NCI-H1417 treated with DMSO at 0.1 percent for 48 hours (cell line): ENCODE measurements around the gene TEKT4.
"Not testable (repeated sequence)": the region's sequence is repeated elsewhere in the genome, so short reads cannot be mapped to it uniquely, and the experiment has no call there.

Source experiments
- DNase-seq: peaks from one replicate; lab custom pipeline; 2025; lab: John Stamatoyannopoulos, UW

The TEKT4 gene

GRCh38 chr2:94871226-94872087 is at the start of gene TEKT4:
Gene TEKT4, plus strand, starts transcription at chr2:94871430. Its CDS starts 150 bp downstream, at chr2:94871580.
- no peak for DNase-seq

GRCh38 chr2:94839224-94839623 is 32.0 kb upstream of the TEKT4 start:
- DNase-seq: not testable (repeated sequence)

GRCh38 chr2:94856856-94857255 is 14.4 kb upstream of the TEKT4 start:
- DNase-seq: not testable (repeated sequence)

GRCh38 chr2:94857367-94858162 is 13.7 kb upstream of the TEKT4 start:
- DNase-seq: not testable (repeated sequence)

- not testable (repeated sequence) for DNase-seq
Measured at GRCh38 chr2:94858163-94858888, 12.9 kb upstream of the TEKT4 start.

GRCh38 chr2:94861308-94862152 is 9.7 kb upstream of the TEKT4 start:
- no peak for DNase-seq

- not testable (repeated sequence) for DNase-seq
Measured at GRCh38 chr2:94862903-94863302, 8.3 kb upstream of the TEKT4 start.

GRCh38 chr2:94869131-94869530 is 2.1 kb upstream of the TEKT4 start:
- DNase-seq: no peak

GRCh38 chr2:94869552-94870439 is 1.4 kb upstream of the TEKT4 start:
- DNase-seq: no peak

GRCh38 chr2:94870440-94871225 is 597 bp upstream of the TEKT4 start:
- no peak for DNase-seq

GRCh38 chr2:94872088-94872618 is 923 bp downstream of the TEKT4 start:
- no peak for DNase-seq

GRCh38 chr2:94872676-94873361 is 1.6 kb downstream of the TEKT4 start:
- no peak for DNase-seq

- no peak for DNase-seq
Measured at GRCh38 chr2:94873362-94874276, 2.4 kb downstream of the TEKT4 start.

GRCh38 chr2:94874277-94874997 is 3.2 kb downstream of the TEKT4 start:
- DNase-seq: no peak

- DNase-seq: no peak
Measured at GRCh38 chr2:94875064-94875819, 4.0 kb downstream of the TEKT4 start.
